Spinal cord (tissue), 10 donors: Measurements from ENCODE around the gene TRPM2. TPM values are rescaled to one million over a fixed set of nuclear protein-coding genes. Genes with fewer than 3 reads are reported as not detected.

Experiments used
- DNase-seq, 6 donors: peaks; one replicate each; pipeline versions ENCODE4 v3.0.0 to v3.0.0-alpha.2; 2013 to 2015; ENCODE audit warnings: low spot score in 6 of 6, low read depth in 4 of 6
- H3K27ac ChIP-seq: one replicate; pipeline ENCODE4 v1.5.1; 2013; ENCODE audit warnings: low read depth, low read length, control low read depth
- H3K27me3 ChIP-seq: one replicate; pipeline ENCODE4 v1.6.1; 2013; ENCODE audit warnings: low read length; ENCODE audit not compliant: control insufficient read depth, insufficient read depth
- H3K36me3 ChIP-seq: one replicate; pipeline ENCODE4 v1.6.1; 2013; ENCODE audit warnings: low read length; ENCODE audit not compliant: control insufficient read depth, insufficient read depth
- H3K4me1 ChIP-seq: one replicate; pipeline ENCODE4 v1.6.1; 2013; ENCODE audit warnings: low read length; ENCODE audit not compliant: control insufficient read depth, insufficient read depth
- H3K4me3 ChIP-seq: one replicate; pipeline ENCODE4 v1.5.1; 2013; ENCODE audit warnings: low read depth, low read length, control low read depth
- H3K9me3 ChIP-seq: one replicate; pipeline ENCODE4 v1.6.1; 2013; ENCODE audit warnings: low read length; ENCODE audit not compliant: control insufficient read depth, insufficient read depth
- WGBS: methylation state at CpG from one replicate; pipeline ENCODE4 v1.1.5; 2013; ENCODE audit warnings: missing lambda C conversion rate; ENCODE audit not compliant: insufficient coverage; 5-methylcytosine and 5-hydroxymethylcytosine counted together
- polyA plus RNA-seq, 2 donors: library from polyadenylated mRNA; unstranded; fragments of 120-200 nt; gene quantifications; one replicate each; pipeline ENCODE4 v1.2.1, GENCODE V29; 2013; ENCODE audit not compliant: insufficient read length in 2 of 2
- total RNA-seq, 2 donors: library from RNA; depleted of rRNA in 1 of 2; stranded (reverse); fragments of 120-200 nt in 1 of 2; fragments of >200 nt in 1 of 2; gene quantifications; one replicate each; pipeline versions ENCODE4 v1.2.3 to v1.2.4, GENCODE V29; 2013 to 2014
- donor health status: healthy.

TRPM2 gene
- total and polyA plus RNA-seq, 4 donors = 4.0 to 21.4 (median 14.5) TPM

- Histone ChIP-seq H3K4me1 (peaks cover 4% of the 10 kb centered on the region), H3K27ac (no peak overlapping the region), H3K9me3 (no peaks in the 10 kb centered on the region), H3K4me3 (no peak overlapping the region), H3K27me3 (no peaks in the 10 kb centered on the region), H3K36me3 (peaks cover 97% of the 10 kb centered on the region)
- WGBS = 98% methylated on average over 13 of the region's 13 CpGs
- no peak for DNase-seq
These were observed 40.0 kb upstream of the TRPM2 start for GRCh38 chr21:44313451-44313850.

DNA sequence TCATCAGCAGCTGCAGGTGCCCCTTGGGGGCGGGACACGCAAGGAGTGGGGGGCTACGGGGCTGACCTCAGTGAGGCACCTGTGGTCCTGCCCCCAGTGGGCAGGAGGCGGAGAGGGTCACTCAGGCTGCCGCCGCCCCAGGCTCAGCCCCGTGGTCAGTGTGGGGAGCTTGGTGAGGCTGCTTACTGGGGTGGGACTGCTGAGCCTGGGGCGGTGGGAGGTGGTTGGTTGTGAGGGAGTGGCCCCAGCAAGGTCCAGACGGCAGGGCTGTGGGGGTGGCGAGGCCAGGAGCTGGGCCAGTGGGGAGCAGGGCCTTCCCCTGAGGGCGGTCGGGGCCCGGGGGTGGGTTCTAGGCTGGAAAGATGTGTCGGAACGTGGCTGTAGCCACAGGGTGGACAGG, 39.3 kb upstream of the TRPM2 start:
- no peaks in the 10 kb centered on the region for H3K27me3 ChIP-seq
- no peak overlapping the region for H3K4me3 ChIP-seq
- H3K9me3 ChIP-seq = no peaks in the 10 kb centered on the region
- DNase-seq = no peak
- H3K27ac ChIP-seq = no peak overlapping the region
- peaks cover 4% of the 10 kb centered on the region for H3K4me1 ChIP-seq
- 90% methylated on average over 15 of the region's 15 CpGs for WGBS
- peaks cover 100% of the 10 kb centered on the region for H3K36me3 ChIP-seq

DNA sequence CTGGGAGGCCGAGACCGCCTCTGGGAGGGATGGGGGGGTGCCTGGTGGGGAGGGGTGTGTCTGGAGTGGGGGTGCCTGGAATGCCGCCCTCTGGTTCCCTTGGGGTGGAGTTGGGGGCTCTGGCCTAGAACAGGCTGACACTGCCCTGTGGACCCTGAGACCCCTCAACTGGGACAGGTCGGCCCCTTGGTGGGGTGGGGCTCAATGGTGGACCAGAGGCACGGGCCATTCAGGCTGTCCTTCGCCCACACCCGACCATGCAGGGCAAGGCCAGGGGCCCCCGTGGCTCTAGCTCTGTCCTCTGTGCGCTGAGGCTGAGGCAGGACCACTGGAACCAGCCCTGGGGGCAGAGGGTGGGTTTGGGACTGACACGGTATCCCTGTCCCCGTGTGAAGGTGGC, 38.9 kb upstream of the TRPM2 start:
- WGBS = 92% methylated on average over 11 of the region's 11 CpGs
- no peak for DNase-seq
- no peak overlapping the region for H3K27ac ChIP-seq
- H3K4me1 ChIP-seq = peaks cover 4% of the 10 kb centered on the region
- no peak overlapping the region for H3K4me3 ChIP-seq
- no peaks in the 10 kb centered on the region for H3K9me3 ChIP-seq
- H3K27me3 ChIP-seq = no peaks in the 10 kb centered on the region
- peaks cover 100% of the 10 kb centered on the region for H3K36me3 ChIP-seq

GRCh38 chr21:44315691-44316203, 37.7 kb upstream of the TRPM2 start:
- Histone ChIP-seq H3K9me3 (no peaks in the 10 kb centered on the region), H3K27me3 (no peaks in the 10 kb centered on the region), H3K36me3 (peaks cover 100% of the 10 kb centered on the region), H3K4me3 (no peak overlapping the region), H3K4me1 (peaks cover 4% of the 10 kb centered on the region), H3K27ac (no peak overlapping the region)
- no peak for DNase-seq
- WGBS = 95% methylated on average over 16 of the region's 16 CpGs

DNA sequence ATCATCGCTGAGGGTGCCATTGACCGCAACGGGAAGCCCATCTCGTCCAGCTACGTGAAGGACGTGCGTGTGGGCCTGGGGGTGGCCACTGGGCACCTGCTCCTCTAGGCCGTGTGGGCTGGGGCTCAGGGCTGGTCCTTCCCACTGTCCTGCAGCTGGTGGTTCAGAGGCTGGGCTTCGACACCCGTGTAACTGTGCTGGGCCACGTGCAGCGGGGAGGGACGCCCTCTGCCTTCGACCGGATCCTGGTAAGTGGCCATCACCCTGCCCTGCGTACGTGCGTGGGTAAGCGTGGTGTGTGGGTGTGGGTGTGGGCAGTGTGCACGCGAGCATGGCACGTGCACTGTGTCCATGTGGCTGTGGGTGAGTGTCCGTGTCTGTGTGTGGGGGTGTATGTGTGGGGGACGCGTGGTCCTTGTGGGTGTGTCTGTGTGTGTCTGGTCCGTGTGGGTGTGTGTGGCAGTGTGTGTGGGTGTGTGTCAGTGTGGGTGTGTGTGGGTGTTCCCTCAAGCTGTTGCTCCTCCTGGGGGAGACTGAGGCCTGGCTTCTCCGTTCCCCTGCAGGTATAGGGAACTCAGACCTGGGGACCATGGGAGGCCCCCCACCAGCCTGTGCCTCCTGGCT, 37.0 kb upstream of the TRPM2 start:
- Histone ChIP-seq H3K27ac (no peak overlapping the region), H3K36me3 (peaks cover 100% of the 10 kb centered on the region), H3K9me3 (no peaks in the 10 kb centered on the region), H3K27me3 (no peaks in the 10 kb centered on the region), H3K4me1 (peaks cover 4% of the 10 kb centered on the region), H3K4me3 (no peak overlapping the region)
- no peak for DNase-seq
- 95% methylated on average over 19 of the region's 27 CpGs for WGBS

- Histone ChIP-seq H3K27ac (no peak overlapping the region), H3K9me3 (no peaks in the 10 kb centered on the region), H3K36me3 (peaks cover 100% of the 10 kb centered on the region), H3K27me3 (no peaks in the 10 kb centered on the region), H3K4me1 (peaks cover 4% of the 10 kb centered on the region), H3K4me3 (no peak overlapping the region)
- 91% methylated on average over 19 of the region's 19 CpGs for WGBS
- no peak for DNase-seq
These were observed 36.1 kb upstream of the TRPM2 start for GRCh38 chr21:44317241-44317782.

DNA sequence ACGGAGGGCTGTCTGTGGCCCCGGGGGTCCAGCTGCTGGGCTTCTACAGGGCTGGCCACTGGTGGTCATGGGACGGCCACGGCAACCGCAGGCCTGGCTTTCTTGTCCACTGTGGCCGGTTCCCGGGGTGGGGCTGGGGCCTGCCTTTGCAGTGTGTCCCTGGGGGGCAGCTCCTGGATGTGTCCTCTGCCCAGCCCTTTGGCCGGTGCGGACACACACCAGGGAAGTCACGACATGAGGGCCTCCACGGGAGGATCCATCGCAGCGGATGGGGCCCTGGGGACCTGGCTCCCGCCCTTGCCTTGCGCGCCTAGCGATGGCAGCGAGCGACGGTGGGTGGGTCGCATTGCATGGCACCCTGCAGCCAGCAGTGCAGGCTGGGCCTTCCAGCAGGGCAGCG, 35.5 kb upstream of the TRPM2 start:
- Histone ChIP-seq H3K4me1 (peaks cover 4% of the 10 kb centered on the region), H3K27ac (no peak overlapping the region), H3K9me3 (no peaks in the 10 kb centered on the region), H3K4me3 (no peak overlapping the region), H3K27me3 (no peaks in the 10 kb centered on the region), H3K36me3 (peaks cover 100% of the 10 kb centered on the region)
- WGBS = 96% methylated on average over 22 of the region's 22 CpGs
- DNase-seq = no peak

- Histone ChIP-seq H3K4me3 (no peak overlapping the region), H3K4me1 (peaks cover 4% of the 10 kb centered on the region), H3K9me3 (no peaks in the 10 kb centered on the region), H3K36me3 (peaks cover 100% of the 10 kb centered on the region), H3K27me3 (no peaks in the 10 kb centered on the region), H3K27ac (no peak overlapping the region)
- WGBS = 96% methylated on average over 23 of the region's 25 CpGs
- DNase-seq = no peak
These were observed 34.7 kb upstream of the TRPM2 start for GRCh38 chr21:44318489-44319285.

DNA sequence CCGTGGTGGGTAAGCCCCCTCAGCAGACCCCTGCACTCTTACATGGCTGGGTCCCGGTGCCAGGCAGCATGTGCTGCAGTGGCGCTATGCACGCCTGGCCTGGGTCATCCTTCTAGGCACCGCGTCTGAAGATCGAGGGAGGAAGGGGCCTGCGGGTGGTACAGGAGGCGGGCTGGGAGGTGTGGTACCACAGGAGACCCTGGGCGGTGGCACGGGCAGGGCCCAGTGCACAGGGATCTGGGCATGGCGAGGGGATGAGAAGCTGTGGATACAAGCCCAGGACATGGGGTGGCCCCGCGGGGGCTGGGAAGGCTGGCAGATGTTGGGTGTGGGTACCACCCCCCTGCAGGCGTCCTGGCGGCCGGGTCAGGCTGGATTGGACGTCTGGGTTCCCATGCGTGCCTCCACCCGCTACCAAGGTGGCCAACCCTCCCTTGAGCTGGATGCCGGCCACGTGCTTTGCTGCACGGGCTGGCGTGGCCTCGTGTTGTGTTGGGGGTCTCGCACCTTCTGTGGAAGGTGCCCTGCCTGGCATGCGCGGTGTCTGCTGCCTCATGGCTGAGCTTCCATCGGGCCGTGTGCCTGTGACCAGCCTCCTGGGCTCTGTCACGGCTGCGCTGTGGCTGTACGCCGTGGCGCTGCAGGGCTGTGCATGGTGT, 33.9 kb upstream of the TRPM2 start:
- Histone ChIP-seq H3K36me3 (peaks cover 100% of the 10 kb centered on the region), H3K4me3 (no peak overlapping the region), H3K4me1 (peaks cover 4% of the 10 kb centered on the region), H3K27ac (no peak overlapping the region), H3K9me3 (no peaks in the 10 kb centered on the region), H3K27me3 (no peaks in the 10 kb centered on the region)
- WGBS = 95% methylated on average over 35 of the region's 35 CpGs
- DNase-seq = no peak
